ENCODE results near the gene LRRC4C. TPM values are rescaled to one million over a fixed set of nuclear protein-coding genes. Genes with fewer than 3 reads are reported as not detected.

The LRRC4C gene
- total and polyA plus RNA-seq, 2 donors (not counting 3 experiments of a cell fraction or from before 2014, with no cell fraction given) = not detected

DNA sequence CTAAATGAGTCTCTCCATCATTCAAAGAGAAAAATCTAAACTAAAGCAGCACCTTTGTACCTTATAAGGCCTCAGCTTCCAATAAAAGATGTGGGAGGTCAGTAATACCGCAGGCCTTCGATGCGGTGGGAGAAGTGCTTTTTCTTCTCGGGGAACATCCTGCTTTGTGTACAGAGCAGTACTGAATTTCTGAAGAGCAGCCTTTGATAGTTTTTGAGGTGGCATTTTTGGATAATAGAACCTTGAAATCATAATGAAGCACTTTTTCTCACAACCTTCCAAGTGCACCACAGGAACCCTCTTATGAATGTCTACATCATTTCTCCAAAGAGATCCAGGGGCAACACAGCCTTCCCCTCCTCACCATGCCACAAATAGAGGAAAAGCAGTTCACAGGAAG lies 39.6 kb downstream of the LRRC4C start:
- CTCF ChIA-PET = no interaction called here
- H2AFZ ChIP-seq (ENCODE audit: low read depth, low read length) = no peak overlapping the region
- TF ChIP-seq, protein P1, sequence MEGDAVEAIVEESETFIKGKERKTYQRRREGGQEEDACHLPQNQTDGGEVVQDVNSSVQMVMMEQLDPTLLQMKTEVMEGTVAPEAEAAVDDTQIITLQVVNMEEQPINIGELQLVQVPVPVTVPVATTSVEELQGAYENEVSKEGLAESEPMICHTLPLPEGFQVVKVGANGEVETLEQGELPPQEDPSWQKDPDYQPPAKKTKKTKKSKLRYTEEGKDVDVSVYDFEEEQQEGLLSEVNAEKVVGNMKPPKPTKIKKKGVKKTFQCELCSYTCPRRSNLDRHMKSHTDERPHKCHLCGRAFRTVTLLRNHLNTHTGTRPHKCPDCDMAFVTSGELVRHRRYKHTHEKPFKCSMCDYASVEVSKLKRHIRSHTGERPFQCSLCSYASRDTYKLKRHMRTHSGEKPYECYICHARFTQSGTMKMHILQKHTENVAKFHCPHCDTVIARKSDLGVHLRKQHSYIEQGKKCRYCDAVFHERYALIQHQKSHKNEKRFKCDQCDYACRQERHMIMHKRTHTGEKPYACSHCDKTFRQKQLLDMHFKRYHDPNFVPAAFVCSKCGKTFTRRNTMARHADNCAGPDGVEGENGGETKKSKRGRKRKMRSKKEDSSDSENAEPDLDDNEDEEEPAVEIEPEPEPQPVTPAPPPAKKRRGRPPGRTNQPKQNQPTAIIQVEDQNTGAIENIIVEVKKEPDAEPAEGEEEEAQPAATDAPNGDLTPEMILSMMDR (IDR thresholded peaks at IDR 0.05; ENCODE audit: extremely low read depth in 1 of 2, insufficient read depth in 1 of 2, low read depth in 1 of 2, low read length in 2 of 2) = no peak
- TF ChIP-seq POLR2AphosphoS5 (IDR thresholded peaks at IDR 0.05; ENCODE audit: insufficient read depth, low read depth, low read length) = no peak
- TF ChIP-seq JUN (IDR thresholded peaks at IDR 0.05; ENCODE audit: borderline replicate concordance, insufficient read depth, insufficient read length, low read depth) = no peak
- no peak for TF ChIP-seq GATA2 (IDR thresholded peaks at IDR 0.05; ENCODE audit: insufficient read depth, insufficient read length, low read depth, low read length)
- TF ChIP-seq EZH2 (IDR thresholded peaks at IDR 0.05; ENCODE audit: borderline replicate concordance, low read depth, low read length, severe bottlenecking) = no peak
- H3K4me2 ChIP-seq (ENCODE audit: insufficient read depth, low read length) = no peak overlapping the region
- H3K79me2 ChIP-seq (ENCODE audit: control insufficient read depth, insufficient read depth, low read length) = no peaks in the 10 kb centered on the region
- no peaks in the 10 kb centered on the region for H3K4me1 ChIP-seq (ENCODE audit: control insufficient read depth, extremely low read depth, insufficient read depth, low read length)
- H3K27ac ChIP-seq (ENCODE audit: insufficient read depth, low read depth, low read length) = no peak overlapping the region
- BruUV-seq (replicated peaks) = no TSS peak
- no peak overlapping the region for H3K9ac ChIP-seq (replicated peaks; ENCODE audit: extremely low read depth, insufficient read depth, low read length)
- intact Hi-C loops (cut with micrococcal nuclease) (no loop called here), dilution Hi-C loops (cut with MboI; ENCODE audit: extremely low pct_ligation_motif_present, low sequenced_read_pairs) (no loop called here)
- no peaks in the 10 kb centered on the region for H3K36me3 ChIP-seq (ENCODE audit: control insufficient read depth in 2 of 2, extremely low read depth in 1 of 2, insufficient read depth in 2 of 2, low read length in 2 of 2)
- DNase-seq (ENCODE audit: low read depth, low spot score) (no peak), FAIRE-seq (no peak)
- H3K4me3 ChIP-seq (replicated peaks in 1 of 3; ENCODE audit: insufficient read depth in 1 of 3, low read depth in 1 of 3, low read length in 3 of 3) = no peak overlapping the region
- no peaks in the 10 kb centered on the region for H3K9me3 ChIP-seq (replicated peaks; ENCODE audit: control insufficient read depth, insufficient read depth, low read length)
- H3K9me1 ChIP-seq (replicated peaks; ENCODE audit: control insufficient read depth, extremely low read depth, insufficient read depth, low read length) = no peaks in the 10 kb centered on the region
- H3K27me3 ChIP-seq (ENCODE audit: control insufficient read depth in 2 of 2, insufficient read depth in 2 of 2, low read length in 2 of 2) = no peaks in the 10 kb centered on the region
- no peaks in the 10 kb centered on the region for H4K20me1 ChIP-seq (replicated peaks; ENCODE audit: control insufficient read depth, extremely low read depth, insufficient read depth, low read length)
- POLR2A ChIA-PET = no interaction called here

All from endothelial cell of umbilical vein (primary cell).